HFF-Myc (cell line): ENCODE data around the gene CCDC102A.

ENCODE experiments used
- DNase-seq: peaks from one replicate; pipeline ENCODE4 v3.0.0-alpha.2; 2011; ENCODE audit warnings: low read depth; ENCODE audit errors: extremely low read depth
- H3K4me3 ChIP-seq: replicated peaks from 2 replicates; pipeline ENCODE4 v1.5.1; 2011; ENCODE audit warnings: low read depth, mild to moderate bottlenecking, control low read depth, low read length
- TF ChIP-seq, protein P1 (sequence below): IDR thresholded peaks from 2 replicates; pipeline ENCODE4 v1.5.1; 2012; ENCODE audit warnings: mild to moderate bottlenecking, low read depth, low read length, control low read depth; ENCODE audit errors: missing control alignments

Gene CCDC102A

DNA sequence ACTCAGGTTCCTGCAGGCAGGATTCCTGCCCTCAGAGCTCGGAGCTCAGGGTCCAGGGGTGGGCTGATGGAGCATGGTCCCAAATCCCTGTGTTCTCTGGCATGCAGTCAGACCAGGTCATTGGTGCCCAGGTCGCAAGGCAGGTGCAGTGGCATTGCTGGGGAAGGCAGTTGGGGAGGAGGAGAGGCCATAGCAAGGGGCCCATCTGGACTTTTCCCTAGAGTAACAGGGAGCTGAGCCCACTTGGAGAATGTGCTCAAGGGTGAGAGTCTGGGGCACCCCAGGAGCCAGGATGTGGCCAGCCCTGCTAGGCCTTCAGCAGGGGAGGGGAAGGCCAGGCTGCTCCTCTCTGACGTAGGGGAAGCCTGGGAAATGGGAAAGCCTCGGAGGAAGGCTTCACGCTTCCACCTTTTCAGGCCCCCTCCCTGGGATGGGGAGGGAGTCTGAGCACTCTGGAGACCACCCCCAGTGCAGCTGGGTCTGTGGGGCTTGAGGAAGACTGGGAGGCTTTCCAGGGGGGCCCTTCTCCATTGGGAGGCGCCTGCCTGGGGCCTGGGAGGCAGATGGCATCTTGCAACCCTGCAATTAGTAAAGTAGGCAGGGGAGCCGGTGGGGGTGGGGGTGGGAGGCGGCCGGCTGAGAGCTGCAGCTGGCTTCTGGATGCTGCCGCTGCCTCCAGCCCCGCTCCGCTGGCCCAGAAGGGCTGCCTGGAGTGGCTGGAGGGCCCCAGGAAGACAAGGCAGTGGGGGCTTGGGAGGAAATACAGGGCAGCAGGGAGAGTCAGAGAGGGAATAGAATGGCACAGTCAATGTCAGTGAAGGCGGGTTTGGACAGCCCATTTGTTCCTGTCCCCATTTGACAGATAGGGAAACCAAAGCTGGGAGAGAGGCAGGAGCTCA is 29.0 kb downstream of the CCDC102A start:
- DNase-seq, result no peak
- H3K4me3 ChIP-seq, result no peak overlapping the region
- TF ChIP-seq, protein P1, sequence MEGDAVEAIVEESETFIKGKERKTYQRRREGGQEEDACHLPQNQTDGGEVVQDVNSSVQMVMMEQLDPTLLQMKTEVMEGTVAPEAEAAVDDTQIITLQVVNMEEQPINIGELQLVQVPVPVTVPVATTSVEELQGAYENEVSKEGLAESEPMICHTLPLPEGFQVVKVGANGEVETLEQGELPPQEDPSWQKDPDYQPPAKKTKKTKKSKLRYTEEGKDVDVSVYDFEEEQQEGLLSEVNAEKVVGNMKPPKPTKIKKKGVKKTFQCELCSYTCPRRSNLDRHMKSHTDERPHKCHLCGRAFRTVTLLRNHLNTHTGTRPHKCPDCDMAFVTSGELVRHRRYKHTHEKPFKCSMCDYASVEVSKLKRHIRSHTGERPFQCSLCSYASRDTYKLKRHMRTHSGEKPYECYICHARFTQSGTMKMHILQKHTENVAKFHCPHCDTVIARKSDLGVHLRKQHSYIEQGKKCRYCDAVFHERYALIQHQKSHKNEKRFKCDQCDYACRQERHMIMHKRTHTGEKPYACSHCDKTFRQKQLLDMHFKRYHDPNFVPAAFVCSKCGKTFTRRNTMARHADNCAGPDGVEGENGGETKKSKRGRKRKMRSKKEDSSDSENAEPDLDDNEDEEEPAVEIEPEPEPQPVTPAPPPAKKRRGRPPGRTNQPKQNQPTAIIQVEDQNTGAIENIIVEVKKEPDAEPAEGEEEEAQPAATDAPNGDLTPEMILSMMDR, result no peak

DNA sequence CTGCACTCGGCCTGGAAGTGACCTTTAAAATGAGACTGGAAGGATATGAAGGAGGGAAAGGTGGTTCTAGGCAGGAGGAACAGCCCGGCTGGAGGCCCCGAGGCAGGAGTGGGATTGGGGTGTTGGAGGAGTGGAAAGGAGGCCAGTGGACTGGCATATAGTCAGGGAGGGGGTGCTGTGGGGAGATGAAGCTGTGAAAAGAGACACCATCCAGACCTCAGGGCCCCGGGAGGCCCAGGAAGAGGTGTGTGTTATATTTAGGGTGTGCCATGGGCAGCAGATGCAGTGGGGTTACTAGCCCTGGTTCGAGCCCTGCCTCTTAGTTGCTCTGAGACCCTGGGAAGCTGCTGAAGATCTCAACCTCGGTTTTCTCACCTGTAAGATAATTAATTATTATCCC is 31.2 kb downstream of the CCDC102A start:
- H3K4me3 ChIP-seq, result no peak overlapping the region
- TF ChIP-seq, protein P1, result no peak
- no peak for DNase-seq

DNA sequence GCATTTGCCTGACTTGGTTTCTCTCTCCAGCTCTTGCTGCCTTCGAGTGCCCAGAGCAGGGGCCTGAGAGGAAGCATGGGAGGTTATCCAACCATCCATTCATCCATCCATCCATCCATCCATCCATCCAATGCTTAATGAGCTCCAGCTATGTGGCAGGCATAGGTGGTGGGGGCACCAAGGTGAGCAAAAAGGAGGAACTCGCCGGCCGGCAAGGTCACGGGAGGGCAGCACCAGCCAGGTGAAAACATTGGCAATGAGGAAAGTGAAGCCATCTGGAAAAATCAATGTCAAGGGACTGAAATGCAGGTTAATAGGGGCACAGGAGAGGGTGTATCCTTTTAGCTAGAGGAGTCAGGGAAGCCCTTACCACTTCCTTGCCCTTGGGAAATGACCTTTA is 31.9 kb downstream of the CCDC102A start:
- no peak overlapping the region for H3K4me3 ChIP-seq
- TF ChIP-seq, protein P1, result no peak
- no peak for DNase-seq

DNA sequence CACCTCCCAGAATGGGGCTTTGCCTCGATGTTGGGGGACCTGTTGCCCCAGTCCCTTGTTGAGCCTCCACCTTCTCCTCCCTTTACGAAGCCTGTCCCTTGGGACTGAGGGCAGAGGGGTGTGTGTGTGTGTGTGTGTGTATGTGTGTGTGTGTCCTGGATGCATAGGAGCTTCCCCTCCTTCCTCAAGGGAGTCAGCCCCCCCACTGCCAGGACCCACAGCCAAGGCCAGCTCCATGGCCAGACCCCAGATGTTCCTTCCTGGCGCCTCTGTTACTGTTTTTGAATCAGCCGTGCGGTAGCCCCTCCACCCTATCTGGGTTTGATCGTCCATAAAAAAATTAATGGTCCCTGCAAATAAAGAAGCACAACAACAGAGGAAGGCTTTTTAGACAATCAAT is 32.4 kb downstream of the CCDC102A start:
- no peak overlapping the region for H3K4me3 ChIP-seq
- TF ChIP-seq, protein P1, result no peak
- no peak for DNase-seq

DNA sequence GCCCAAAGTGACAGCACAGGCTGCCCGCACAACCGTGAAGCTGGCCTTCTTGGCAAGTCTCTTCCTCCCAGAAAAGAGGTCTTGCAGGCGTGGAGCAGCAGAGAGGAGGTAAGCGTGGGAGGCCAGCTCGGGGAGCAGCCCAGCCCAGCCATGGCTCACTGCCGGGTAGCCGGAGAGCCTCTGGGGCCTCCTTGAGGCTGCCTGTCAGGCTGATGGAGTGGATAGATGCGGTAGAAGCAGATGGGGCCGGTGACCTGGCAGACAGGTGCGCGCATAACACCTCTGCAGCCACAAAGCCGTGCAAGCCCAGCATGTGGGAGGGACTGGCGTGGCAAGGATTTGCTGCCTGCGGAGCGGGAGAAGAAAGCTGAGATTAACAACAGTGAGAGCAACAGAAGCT is 33.0 kb downstream of the CCDC102A start:
- TF ChIP-seq, protein P1, result no peak
- H3K4me3 ChIP-seq, result no peak overlapping the region
- no peak for DNase-seq

DNA sequence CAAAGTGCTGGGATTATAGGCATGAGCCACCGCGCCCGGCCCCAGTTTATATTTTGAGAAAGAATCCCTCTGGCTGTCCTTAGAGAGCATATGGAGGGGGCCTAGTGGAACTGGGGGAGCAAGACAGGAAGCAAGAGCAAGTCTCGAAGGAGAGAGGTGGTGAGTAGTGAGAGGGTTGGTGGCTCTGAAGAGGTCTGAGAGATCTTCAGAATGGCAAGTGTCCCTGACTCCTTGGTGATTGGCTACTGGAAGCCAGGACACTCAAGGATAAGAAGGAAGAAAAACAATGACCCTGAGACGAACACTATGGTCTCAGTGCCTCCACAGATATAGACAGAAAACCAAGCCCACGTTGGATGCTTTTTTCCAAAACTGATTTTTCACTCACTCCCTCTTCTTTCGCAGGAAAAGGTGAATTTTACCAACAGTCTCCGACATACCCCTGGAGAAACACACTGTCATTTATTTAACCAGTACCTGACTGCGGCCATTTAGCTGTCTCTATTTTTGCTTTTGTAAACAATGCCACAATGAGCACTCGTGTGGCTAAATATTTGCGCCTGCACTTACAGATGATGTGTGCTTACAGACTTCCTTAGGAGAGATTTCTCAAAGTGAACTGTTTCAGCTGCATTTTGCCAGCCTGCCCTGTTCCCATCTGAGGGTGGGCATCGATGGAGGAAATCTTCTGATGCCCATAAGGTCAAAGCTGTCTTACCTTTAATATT is 34.2 kb downstream of the CCDC102A start:
- H3K4me3 ChIP-seq, result no peak overlapping the region
- no peak for DNase-seq
- TF ChIP-seq, protein P1, result no peak
